KOPT-K1 (cell line): ENCODE measurements around the gene SLC43A1.

Experiments
- H3K27ac ChIP-seq: fragments of 200-600 bp; sonication (generic); 2 replicates; pipeline ENCODE4 v1.5.1; 2016; ENCODE audit warnings: antibody characterized with exemption, mild to moderate bottlenecking, low read depth, low read length; ENCODE audit not compliant: poor library complexity, severe bottlenecking
- H3K36me3 ChIP-seq: fragments of 200-600 bp; sonication (generic); 2 replicates; pipeline ENCODE4 v1.5.1; 2017; ENCODE audit warnings: antibody characterized with exemption, mild to moderate bottlenecking, low read length, moderate library complexity; ENCODE audit not compliant: insufficient read depth
- H3K9me3 ChIP-seq: fragments of 200-600 bp; sonication (generic); 2 replicates; pipeline ENCODE4 v1.5.1; 2017; ENCODE audit warnings: antibody characterized with exemption, low read length, mild to moderate bottlenecking; ENCODE audit not compliant: insufficient read depth, poor library complexity, severe bottlenecking

The SLC43A1 gene

GRCh38 chr11:57481315-57481714 is 34.2 kb downstream of the SLC43A1 start:
- Histone ChIP-seq H3K27ac (no peak overlapping the region), H3K36me3 (no peaks in the 10 kb centered on the region), H3K9me3 (no peaks in the 10 kb centered on the region)

- H3K9me3 ChIP-seq: no peaks in the 10 kb centered on the region
- no peaks in the 10 kb centered on the region for H3K36me3 ChIP-seq
- no peak overlapping the region for H3K27ac ChIP-seq
Observed at GRCh38 chr11:57480409-57481137, 34.9 kb downstream of the SLC43A1 start.

- Histone ChIP-seq H3K27ac (no peak overlapping the region), H3K9me3 (no peaks in the 10 kb centered on the region), H3K36me3 (no peaks in the 10 kb centered on the region)
Observed at GRCh38 chr11:57479911-57480310, 35.6 kb downstream of the SLC43A1 start.

GRCh38 chr11:57479021-57479663 is 36.4 kb downstream of the SLC43A1 start:
- Histone ChIP-seq H3K36me3 (no peaks in the 10 kb centered on the region), H3K27ac (no peak overlapping the region), H3K9me3 (no peaks in the 10 kb centered on the region)

GRCh38 chr11:57477507-57478189 is 37.9 kb downstream of the SLC43A1 start:
- no peaks in the 10 kb centered on the region for H3K36me3 ChIP-seq
- no peaks in the 10 kb centered on the region for H3K9me3 ChIP-seq
- H3K27ac ChIP-seq: no peak overlapping the region

- Histone ChIP-seq H3K9me3 (no peaks in the 10 kb centered on the region), H3K36me3 (no peaks in the 10 kb centered on the region)
Observed at GRCh38 chr11:57476757-57477506, 38.6 kb downstream of the SLC43A1 start.

GRCh38 chr11:57476047-57476756 is 39.3 kb downstream of the SLC43A1 start:
- no peaks in the 10 kb centered on the region for H3K36me3 ChIP-seq
- no peak overlapping the region for H3K27ac ChIP-seq
- no peaks in the 10 kb centered on the region for H3K9me3 ChIP-seq

More at GRCh38 chr11:57476757-57477506, 38.6 kb downstream of the SLC43A1 start:
- H3K27ac ChIP-seq: no peak overlapping the region

GRCh38 chr11:57475671-57476046 is 39.8 kb downstream of the SLC43A1 start:
- no peak overlapping the region for H3K27ac ChIP-seq
- no peaks in the 10 kb centered on the region for H3K36me3 ChIP-seq
- H3K9me3 ChIP-seq: no peaks in the 10 kb centered on the region

- Histone ChIP-seq H3K27ac (no peak overlapping the region), H3K9me3 (no peaks in the 10 kb centered on the region)
Observed at GRCh38 chr11:57475191-57475590, 40.3 kb downstream of the SLC43A1 start.

GRCh38 chr11:57474803-57475115 is 40.7 kb downstream of the SLC43A1 start:
- no peaks in the 10 kb centered on the region for H3K36me3 ChIP-seq
- peak overlapping the region; percentile 56 for H3K27ac ChIP-seq
- H3K9me3 ChIP-seq: no peaks in the 10 kb centered on the region

More at GRCh38 chr11:57475191-57475590, 40.3 kb downstream of the SLC43A1 start:
- no peaks in the 10 kb centered on the region for H3K36me3 ChIP-seq

GRCh38 chr11:57474017-57474802 is 41.3 kb downstream of the SLC43A1 start:
- no peaks in the 10 kb centered on the region for H3K9me3 ChIP-seq
- H3K27ac ChIP-seq: peak overlapping the region; percentile 56
- no peaks in the 10 kb centered on the region for H3K36me3 ChIP-seq

GRCh38 chr11:57473285-57473841 is 42.1 kb downstream of the SLC43A1 start:
- Histone ChIP-seq H3K27ac (peak overlapping the region; percentile 56), H3K36me3 (no peaks in the 10 kb centered on the region), H3K9me3 (no peaks in the 10 kb centered on the region)

- Histone ChIP-seq H3K9me3 (no peaks in the 10 kb centered on the region), H3K27ac (no peak overlapping the region), H3K36me3 (no peaks in the 10 kb centered on the region)
Observed at GRCh38 chr11:57471496-57471895, 44.0 kb downstream of the SLC43A1 start.

GRCh38 chr11:57469268-57469667 is 46.2 kb downstream of the SLC43A1 start:
- Histone ChIP-seq H3K27ac (no peak overlapping the region), H3K36me3 (no peaks in the 10 kb centered on the region), H3K9me3 (no peaks in the 10 kb centered on the region)
